ENCODE data around the gene MOB3C.

The MOB3C gene

DNA sequence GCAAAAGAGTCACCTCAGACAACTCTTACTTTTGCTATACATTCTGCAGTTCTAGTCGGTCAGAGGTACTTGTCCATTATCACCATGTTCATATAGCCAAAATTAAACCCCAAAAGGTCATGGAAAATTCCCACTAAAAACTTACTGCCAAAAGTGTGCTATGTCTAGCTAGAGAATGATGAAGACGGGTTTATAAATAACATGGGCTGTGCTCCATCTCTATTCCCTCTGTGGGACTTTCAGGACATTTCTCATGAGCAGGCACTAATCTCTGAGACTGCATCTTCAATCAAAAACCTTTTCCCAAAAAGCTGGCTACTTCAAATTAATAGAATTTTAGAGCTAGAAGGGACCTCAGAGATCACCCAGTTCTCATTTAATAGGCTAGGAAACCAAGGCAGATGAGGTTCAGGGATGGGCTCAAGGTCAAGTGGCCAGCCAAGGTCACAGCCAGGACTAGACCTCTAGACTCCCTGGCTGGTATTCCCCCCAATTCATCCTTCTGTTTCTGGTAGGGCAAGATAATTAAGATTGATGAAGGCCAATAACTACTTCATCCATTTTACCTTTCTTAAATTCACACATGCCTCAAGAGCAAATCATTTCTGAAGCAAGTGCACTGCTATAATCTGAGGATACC lies 21.0 kb upstream of the MOB3C start:
- no peak for DNase-seq

DNA sequence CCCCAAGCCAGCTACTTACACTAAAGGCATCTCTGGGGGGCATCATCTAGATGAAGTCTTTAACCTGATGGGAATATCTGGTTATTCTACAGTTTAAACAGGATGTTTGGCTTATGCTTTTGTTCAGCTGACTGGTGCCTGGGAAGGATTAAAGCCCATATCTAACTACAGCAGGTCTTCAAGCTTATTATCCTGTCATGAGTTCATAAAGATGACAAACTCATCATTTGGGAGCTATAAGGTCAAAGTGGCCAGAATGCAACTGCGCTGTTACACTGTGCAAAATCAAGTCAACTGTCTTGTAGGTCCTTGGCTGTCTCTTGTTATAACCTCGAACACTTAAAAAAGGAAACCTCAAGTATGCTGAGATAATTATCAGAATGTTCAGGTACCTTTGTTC lies 18.6 kb upstream of the MOB3C start:
- no peak for DNase-seq

DNA sequence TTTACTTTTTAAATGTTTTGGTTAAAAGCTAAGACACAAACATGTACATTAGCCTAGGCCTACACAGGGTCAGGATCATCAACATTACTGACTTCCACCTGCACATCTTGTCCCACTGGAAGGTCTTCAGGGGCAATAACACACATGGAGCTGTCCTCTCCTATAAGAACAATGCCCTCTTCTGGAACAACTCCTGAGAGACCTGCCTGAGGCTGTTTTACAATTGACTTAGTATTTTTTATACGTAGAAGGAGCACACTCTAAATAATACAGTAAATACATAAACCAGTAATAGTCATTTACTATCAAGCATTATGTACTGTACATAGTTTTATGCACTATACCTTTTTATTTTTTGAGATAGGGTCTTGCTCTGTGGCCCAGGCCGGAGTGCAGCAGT lies 14.1 kb upstream of the MOB3C start:
- no peak for DNase-seq

DNA sequence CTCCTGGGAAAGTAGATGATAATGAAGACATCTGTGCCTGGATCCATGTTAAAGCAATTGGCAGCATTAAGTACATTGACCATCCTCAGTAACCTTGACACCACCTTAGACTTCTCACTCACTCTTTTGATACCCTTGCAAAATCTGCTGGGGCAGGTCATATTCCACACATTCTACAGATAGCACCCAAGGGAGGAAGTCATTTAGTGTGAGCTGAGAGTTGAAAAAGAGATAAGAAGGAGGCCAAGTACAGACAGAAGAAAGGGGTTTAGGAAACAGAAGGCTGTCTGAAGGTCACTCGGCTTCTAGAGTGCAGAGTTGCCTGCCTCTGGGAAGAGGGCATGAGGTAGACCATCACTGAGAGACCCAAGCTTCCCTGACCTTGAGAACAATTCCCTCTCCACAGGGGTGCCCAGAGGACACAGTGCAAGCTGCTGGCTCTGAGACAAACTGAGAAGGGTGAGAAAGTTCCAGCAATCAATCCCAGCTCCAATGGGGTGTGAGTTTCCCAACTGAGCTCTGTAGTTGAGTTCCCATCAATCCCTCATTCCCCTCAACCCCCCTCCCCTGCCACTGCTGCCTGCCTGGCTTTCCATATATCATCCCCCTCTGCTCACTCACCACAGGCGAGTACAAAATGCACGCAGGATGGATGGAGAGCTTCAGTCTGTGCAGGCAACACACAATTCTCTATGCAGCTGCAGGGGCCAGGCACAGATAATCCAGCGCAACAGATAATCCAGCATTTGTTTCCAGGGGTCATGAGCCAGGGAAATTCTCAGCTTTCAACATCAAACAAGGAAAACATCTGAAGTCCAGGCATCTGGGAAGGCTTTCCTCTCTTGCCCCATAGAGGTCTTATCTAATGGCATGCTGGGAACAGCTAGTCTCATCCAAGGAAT lies 7.4 kb upstream of the MOB3C start:
- DNase-seq, result no peak

DNA sequence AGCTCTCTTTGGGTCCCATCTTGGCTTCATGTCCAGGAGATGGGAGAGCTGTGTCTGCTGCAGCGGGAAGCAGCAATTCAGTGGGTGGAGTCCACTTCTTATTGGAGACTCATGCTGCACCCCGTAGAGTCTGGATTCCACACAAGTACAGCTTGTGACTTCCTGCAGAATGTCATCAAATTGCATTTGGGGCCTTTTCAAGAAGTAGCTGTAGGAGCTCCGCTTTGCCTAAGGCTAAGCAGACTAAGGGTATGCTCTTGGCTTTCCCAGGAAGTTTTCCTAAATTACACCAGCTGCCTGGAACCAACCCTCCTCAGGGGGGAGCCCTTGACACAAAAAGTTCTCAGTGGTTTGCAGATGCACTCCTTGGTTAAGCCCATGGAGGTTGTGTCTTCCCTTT lies 5.7 kb upstream of the MOB3C start:
- DNase-seq, result no peak

DNA sequence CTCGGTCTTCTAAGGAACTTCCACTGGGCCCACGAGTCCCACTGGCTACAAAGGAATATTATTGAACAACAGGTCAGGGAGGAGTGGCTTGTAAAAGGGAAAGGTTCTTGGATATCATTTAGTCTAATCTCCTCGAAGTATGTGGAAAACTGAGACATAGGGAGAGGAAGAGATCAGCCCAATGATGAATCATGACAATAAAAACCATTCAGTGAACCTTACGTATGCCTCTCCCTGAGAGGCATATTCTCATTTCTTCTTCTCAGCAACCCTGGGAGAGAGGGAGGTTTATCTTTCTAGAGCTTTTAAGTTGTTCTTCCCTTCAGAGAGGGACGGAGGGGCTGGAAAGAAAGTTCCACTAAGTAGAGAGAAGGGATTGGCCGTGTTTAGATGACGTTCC lies 5.3 kb upstream of the MOB3C start:
- DNase-seq, result no peak

DNA sequence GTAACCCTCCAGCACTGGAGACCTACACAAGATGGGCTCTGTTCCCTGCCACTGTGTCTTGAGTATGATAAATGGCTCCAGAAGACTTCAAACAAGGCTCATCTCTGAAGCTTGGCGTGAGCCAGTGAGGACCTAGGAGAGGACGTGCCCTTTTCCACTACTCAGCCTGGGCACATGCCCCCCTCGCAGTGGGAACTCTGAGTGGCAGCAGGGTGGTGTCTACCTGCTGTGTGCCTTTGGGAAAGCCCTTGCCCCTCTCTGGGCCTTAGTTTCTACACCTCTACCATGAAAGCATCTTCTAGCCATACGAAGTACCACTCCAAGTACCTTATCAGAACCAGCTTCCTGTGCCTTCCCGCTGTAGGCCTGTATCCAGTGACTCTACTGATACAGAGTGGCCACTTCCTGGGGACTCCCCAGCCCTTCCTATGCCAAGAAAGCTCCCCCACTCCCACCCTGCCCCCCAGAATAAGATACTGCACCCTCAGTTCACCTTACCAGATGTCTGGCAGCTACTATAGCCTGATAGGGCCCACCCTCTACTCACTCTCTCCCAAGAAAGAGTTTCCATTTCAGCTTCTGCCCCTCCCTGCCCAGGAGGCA lies 3.1 kb upstream of the MOB3C start:
- DNase-seq, result no peak

DNA sequence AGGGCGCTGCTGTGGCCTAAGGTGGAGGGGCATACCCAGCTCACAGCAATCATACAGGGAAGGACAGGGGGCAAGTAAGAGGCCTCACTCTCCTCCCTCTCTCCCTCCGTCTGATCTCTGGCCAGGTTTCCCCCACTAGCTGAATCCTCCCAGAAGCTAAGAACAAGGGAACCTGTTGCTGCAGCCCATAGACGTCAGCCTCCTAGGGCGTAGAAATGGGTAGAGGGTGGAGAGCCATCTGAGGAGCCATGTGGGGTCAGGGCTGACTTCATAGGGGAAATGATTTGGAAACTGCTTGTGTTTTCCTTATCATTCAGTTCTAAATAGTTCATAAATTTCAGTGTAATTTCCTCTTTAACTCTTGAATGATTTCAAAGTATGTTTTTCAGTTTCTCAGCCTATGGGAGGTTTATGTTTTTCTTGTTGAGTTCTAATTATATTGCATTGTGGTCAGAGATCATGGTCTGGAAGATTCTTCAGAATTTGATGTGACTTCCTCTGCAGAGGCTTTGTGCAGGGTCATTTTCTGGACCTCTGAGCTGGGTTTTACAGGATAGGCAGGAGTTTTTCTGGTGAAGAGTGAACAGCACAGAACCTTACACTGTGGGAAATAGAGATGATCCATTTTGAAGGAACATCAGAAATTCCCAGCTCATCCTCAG lies 2.3 kb upstream of the MOB3C start:
- no peak for DNase-seq

DNA sequence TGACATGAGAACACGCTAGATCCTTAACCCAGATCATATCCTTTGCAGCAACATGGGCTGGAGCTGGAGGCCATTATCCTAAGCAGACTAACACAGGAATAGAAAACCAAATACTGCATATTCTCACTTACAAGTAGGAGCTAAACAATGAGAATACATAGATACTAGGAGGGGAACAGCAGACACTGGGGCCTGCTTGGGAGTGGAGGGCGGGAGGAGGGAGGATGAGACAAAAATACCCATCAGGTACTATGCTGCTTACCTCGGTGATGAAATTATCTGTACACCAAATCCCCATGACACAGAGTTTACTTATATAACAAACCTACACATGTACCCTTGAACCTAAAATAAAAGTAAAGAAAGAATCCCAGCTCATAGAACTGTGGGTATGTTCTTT lies 1.2 kb upstream of the MOB3C start:
- DNase-seq, result no peak

DNA sequence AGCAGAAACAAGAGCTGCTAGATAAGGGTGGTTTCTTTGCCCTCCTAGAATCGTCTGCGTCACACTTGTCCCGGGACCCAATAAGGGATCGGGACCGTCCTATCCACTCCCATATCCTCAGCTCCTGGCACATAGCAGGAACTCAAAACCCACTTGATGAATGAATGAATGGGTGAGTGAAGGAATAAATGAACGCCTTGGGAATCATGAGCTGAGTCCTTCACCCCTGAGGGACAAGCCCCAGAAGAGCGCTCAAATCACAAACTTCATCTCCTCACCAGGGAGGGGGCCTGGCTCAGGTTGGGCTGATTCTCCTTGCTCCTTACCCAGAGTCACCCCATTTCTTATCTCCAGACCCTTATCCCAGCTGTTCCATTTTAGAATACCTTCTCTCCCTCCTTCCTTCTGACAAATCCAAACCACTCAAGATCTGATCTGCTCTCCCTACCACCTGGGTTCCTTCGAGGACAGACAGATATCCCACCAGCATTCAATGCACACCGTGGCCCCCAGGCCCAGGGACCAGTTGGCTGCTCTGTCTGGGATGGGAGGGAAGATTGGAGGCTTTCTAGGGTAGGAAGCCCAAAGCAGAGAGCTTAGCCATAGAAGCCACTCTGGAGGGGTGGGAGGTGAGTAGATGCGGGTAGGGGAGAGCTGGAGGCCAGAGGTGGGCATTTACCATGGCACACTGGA lies 643 bp upstream of the MOB3C start:
- no peak for DNase-seq

DNA sequence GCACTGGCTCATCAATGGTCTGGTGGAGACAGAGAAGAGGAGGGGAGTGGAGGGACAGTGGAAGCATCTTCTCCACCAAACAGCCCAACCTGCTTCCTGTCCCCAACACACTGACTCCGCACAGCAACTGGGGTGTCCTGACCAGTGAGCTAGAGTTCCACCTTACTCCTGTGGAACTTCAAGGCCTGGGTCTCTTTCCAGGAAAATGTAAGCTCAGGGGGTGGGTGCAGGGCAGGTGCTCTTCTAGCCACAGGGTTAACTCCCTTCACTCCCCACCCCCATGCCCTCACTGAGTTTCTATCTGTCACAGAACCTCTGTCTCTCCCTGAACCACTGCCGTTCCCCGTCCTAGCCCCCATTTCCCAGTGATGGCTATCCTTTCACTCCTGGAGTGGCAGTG lies 876 bp downstream of the MOB3C start:
- no peak for DNase-seq

DNA sequence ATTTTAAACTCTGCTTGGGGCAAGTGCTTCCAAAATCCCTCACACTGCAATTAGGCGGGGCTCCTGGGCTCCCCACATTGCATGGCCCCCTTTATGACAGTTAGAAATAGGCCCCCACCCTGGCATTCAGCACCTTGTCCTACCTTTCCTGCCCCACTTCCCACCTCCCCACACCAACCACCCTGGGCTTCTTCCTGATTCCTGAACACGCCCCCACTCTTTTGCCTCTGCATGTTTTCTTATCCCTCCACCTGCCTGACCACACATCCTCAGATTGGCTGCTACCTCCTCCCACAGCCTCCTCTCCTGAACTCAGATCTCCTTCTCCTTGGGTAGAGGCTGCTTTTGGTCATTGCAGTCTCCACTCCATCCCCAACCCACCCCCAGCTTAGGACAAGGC lies 1.5 kb downstream of the MOB3C start:
- DNase-seq, result no peak

DNA sequence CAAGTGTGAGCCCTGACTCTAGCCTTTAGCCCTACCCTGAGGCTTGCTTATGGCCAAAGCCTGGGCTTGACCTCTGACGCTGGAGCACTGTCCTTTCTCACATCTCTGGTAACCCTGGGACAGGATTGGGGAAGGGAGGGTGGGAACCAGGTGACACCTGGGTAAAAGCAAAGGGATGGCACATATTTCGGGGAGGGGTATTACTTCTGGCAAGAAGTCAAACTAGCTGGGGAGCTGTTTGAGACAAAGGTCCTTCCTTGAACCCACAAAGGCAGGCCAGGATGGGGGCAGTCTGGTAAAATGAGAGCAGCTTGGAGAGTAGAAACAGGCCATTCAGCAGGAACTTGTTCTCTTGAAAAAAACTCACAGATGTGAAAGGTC lies 2.0 kb downstream of the MOB3C start:
- no peak for DNase-seq

DNA sequence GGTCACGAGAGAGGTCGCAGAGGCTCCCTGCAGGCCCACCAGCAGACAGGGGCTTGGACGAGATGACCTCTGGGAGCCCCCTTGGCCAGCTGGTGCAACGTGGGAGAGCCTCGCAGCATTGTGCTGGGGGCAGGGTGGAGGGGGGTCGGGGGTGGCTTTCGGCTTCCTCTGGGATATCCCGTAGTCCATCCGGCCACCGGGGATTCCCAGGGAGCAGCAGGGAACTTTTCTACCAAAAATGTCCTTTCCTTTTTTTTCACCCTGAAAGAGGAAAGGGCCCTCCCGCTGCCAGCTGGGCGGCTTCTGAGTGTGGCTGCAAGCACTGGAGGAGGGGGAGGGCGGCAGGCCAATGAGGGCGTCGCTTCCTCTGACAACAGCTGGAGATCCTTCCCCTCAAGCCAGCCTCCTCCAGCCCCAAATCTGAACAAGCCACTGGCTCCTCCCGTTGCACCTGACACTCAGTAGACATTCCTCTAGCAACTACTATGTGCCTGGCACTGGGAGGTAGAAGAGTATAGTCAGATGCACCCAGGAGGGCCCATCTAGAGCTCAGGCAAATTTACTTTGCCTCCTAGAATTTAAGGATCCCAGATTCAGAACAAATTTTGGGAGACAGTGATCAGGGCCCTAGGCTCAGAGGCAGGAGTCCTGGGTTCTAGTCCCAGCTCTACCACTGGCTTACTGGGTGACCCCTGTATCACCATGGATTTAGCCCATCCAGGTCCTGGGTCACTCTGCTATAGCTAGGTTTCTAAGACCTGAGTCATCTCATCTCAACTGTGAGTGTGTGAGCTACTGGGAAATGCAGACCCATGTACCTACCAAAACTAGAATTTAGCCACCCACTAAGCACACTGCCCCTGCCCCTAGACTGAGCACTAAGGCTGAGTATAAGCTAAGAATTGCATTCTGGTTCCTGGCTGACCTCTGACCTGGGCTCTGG lies 2.7 kb downstream of the MOB3C start:
- peak; percentile 10 for DNase-seq

DNA sequence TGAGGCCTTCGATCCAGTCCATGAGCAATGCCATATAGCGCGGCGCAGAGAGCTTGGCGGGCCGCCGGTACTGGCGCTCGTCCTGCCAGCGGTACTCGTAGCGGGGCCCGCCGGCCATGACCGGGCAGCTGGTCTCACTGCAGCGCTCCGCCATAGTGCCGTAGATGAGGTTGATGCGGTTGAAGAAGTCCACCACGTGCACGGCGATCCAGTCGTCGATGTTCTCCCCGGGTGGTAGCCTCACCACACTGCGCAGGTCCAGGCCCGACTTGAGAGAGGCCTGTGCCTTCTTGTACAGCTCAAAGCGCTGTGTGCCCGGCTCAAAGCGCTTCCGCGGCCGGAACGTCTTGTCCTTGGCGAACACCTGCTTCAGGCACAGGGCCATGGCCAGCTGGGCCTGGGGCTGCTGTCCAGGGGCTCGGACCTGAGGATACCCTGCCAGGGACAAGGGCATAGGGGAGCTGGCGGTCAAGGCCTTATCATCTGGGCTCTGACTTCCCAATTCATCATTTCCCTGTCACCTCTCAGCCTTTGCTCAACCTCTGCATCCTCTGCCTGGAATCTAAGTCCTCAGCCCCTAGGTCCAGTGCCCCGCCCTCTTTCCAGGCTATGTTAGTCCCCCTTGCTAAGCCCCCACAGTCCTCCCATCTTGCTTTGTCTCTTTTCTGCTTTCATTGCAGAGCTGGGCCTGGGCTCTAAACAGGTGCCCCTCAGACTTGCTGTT lies 3.5 kb downstream of the MOB3C start:
- no peak for DNase-seq

DNA sequence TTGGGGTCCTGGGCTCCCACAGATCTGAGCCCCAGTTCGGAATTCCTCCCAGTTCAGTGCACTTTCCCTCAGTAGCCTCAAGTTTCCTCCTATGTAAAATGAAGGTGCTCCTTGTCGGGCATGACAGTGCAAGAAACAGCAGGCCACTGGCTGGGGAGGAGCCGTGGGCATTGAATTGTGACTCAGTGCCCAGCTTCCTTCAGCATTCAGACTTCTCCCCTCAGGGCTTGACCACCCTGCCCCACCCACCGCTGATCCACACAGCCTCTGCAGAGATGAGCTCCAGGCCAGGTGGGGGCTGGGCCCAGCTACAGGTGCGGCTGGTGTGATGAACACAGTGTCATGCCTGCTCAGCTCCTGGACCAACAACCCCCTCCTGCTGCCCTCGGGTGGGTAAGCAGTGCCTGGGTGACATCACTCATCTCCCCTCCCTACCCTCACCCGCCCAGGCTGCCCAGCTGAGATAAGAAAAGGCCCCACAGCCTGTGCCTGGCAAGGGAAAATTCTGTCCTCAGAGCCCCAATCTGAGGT lies 4.9 kb downstream of the MOB3C start:
- DNase-seq, result peak; percentile 14

DNA sequence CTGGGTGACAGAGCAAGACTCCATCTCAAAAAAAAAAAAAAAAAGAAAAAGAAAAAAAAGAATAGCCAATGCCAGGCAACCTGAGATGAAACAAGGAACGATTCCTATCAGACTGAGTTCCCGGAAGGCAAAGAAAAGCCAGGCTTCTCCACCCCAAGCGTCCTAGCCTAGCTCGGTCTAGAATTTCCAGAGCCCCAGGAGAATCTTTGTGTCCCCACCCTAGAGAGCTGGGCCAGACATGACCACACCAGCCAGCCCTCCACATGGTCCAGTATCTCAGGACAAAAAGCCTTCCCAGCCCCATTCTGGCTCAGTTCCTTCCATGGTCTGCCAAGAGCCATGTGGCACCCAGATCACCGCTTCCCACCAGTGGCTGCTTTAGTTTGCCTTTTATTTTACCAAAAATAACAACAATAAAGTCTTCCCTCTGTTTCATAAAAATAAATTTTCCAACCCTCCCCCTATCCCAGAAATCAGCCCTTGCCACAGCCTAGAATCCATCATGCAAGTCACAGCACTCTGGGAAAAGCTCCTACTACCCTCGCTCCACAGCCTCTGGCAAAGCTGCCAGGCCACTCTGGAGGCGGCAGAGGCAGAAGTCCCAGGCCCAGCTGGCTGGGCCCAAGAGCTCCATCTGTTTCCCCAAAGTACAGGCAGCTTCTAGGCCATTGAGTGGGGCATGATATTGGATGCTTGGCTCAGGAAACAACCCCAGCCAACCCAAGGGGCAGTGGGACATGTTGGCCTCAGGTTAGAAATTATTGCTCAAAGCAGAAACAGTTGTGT lies 9.1 kb downstream of the MOB3C start:
- DNase-seq, result no peak

DNA sequence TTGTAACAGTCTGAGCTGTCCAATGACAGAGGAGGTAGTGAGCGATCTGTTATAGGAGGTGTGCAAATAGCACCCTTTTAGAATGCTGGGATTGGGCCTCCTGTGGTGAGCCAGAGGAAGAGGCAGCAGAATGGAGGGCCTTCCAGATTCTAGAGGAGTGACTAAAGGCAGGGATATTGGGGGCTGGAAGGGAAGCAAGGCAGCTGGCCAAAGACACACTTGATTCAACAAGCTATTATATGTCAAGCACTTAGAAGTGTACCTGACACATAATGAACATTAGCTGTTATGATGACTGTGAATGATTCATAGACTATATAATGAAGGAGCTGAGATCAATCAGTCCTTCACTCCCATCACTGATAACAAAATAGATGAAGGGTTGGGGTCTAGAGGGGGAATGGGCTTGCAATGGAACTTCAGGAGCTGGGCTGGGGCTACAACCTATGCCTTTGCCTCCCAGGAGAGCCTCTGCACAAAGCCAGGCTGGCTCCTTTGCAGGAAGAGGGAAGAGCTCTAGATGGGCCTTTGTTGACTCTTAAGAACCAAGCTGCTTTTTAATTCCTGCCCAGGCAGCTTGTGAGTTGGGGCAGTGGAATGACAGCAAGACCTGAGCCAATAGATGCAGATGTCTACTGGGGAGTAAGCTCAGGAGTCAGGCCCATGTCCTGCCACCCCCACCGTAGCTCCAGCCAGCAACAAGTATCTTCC lies 10.2 kb downstream of the MOB3C start:
- DNase-seq, result no peak

DNA sequence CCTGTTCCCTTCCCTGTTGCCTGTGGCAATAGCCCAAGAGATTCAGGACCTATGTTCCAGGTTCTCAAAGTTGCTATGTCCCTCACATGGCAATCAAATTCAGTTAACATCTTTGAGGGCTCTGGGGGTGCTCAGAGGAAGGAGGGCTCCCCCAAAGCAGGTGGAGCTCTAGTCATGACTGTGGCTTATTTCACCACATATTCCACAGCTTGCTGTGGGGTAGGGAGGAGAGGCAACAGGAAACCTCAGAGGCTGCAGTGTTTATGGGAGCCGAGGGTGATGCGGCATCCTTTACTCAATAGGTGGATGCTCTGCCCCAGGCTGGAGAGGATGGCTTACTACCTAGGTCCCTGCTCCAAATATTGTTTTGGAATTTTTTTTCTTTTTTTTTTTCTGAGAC lies 11.4 kb downstream of the MOB3C start:
- DNase-seq, result no peak

All from amniotic stem cell (primary cell).